Suprapubic skin (tissue), 4 donors: ENCODE data around the gene GLP2R. TPM values are rescaled to one million over a fixed set of nuclear protein-coding genes. Genes with fewer than 3 reads are reported as not detected.

Experiments used
- DNase-seq, 2 donors: peaks; one replicate each; pipeline ENCODE4 v3.0.0-alpha.2; 2019; ENCODE audit warnings: low spot score in 2 of 2
- H3K27ac ChIP-seq: fragments of 200-600 bp; sonication (generic); one replicate; pipeline ENCODE4 v1.5.1; 2019
- H3K27me3 ChIP-seq: fragments of 200-600 bp; sonication (generic); one replicate; pipeline ENCODE4 v1.5.1; 2019
- H3K36me3 ChIP-seq: fragments of 200-600 bp; sonication (generic); one replicate; pipeline ENCODE4 v1.5.1; 2019
- H3K4me1 ChIP-seq: fragments of 200-600 bp; sonication (generic); one replicate; pipeline ENCODE4 v1.5.1; 2019
- H3K4me3 ChIP-seq: fragments of 200-600 bp; sonication (generic); one replicate; pipeline ENCODE4 v1.5.1; 2019; ENCODE audit warnings: mild to moderate bottlenecking
- H3K9me3 ChIP-seq: fragments of 200-600 bp; sonication (generic); one replicate; pipeline ENCODE4 v1.5.1; 2019
- EP300 ChIP-seq: sonication (generic); formaldehyde crosslinking; IDR thresholded peaks from one replicate; pipeline ENCODE4 v1.6.1; 2017; ENCODE audit warnings: antibody characterized with exemption
- POLR2A ChIP-seq, 2 donors: fragments of 450-650 bp; IDR thresholded peaks; one replicate each; pipeline ENCODE4 v1.6.1; 2017; ENCODE audit warnings: antibody characterized with exemption in 2 of 2, mild to moderate bottlenecking in 2 of 2, moderate library complexity in 2 of 2
- POLR2AphosphoS5 ChIP-seq, 3 donors: sonication (generic); formaldehyde crosslinking; IDR thresholded peaks; one replicate each; pipeline ENCODE4 v1.6.1; 2017; ENCODE audit warnings: antibody characterized with exemption in 3 of 3
- WGBS: methylation state at CpG from one replicate; pipeline ENCODE4 v1.1.5; 2018; 5-methylcytosine and 5-hydroxymethylcytosine counted together
- total RNA-seq, 4 donors: library from RNA; depleted of rRNA; stranded (reverse); fragments of >200 nt; gene quantifications; one replicate each; pipeline ENCODE4 v1.1.0, GENCODE V29; 2016
- TF ChIP-seq, protein P1 (sequence below), 2 donors: fragments of 200-600 bp in 1 of 2; fragments of 450-650 bp in 1 of 2; sonication (generic) in 1 of 2; IDR thresholded peaks; one replicate each; pipeline ENCODE4 v1.5.1; 2016 to 2019; ENCODE audit warnings: antibody characterized with exemption in 2 of 2, mild to moderate bottlenecking in 1 of 2, moderate library complexity in 1 of 2

GLP2R gene
- total RNA-seq, 4 donors from 2014 or later: 0.40 to 0.76 (median 0.49) TPM; not detected in 1

GRCh38 chr17:9784544-9784943 is 41.2 kb upstream of the GLP2R start:
- WGBS: 95% methylated on average over 2 of the region's 2 CpGs
- Histone ChIP-seq H3K27ac (no peak overlapping the region), H3K4me1 (no peaks in the 10 kb centered on the region), H3K36me3 (no peaks in the 10 kb centered on the region), H3K9me3 (no peaks in the 10 kb centered on the region), H3K27me3 (peaks cover 9% of the 10 kb centered on the region), H3K4me3 (no peak overlapping the region)
- DNase-seq: no peak
- TF ChIP-seq POLR2A (IDR thresholded peaks at IDR 0.05) (no peak), EP300 (no peak), POLR2AphosphoS5 (IDR thresholded peaks at IDR 0.05) (no peak)
- TF ChIP-seq, protein P1, sequence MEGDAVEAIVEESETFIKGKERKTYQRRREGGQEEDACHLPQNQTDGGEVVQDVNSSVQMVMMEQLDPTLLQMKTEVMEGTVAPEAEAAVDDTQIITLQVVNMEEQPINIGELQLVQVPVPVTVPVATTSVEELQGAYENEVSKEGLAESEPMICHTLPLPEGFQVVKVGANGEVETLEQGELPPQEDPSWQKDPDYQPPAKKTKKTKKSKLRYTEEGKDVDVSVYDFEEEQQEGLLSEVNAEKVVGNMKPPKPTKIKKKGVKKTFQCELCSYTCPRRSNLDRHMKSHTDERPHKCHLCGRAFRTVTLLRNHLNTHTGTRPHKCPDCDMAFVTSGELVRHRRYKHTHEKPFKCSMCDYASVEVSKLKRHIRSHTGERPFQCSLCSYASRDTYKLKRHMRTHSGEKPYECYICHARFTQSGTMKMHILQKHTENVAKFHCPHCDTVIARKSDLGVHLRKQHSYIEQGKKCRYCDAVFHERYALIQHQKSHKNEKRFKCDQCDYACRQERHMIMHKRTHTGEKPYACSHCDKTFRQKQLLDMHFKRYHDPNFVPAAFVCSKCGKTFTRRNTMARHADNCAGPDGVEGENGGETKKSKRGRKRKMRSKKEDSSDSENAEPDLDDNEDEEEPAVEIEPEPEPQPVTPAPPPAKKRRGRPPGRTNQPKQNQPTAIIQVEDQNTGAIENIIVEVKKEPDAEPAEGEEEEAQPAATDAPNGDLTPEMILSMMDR (IDR thresholded peaks at IDR 0.05): no peak

DNA sequence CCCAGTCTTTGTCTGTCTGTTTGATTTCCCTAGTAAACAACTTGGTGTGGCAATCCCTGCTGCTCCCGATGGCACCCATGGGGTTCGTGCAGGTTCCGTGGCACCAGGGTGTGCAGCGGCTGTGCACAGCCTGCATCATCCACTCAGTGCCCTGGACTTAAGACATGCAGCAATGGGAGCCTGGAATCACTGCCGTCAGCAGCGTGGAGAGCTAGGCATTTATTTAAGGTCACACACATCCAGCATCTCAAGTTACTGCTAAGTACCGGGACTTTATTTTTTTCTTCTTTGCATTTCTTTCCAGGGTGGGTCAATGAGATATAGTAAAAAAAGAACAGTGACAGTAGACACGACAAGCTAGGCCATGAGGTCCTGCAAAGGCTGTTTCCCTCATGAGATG is 37.1 kb upstream of the GLP2R start:
- WGBS: 92% methylated on average over 8 of the region's 8 CpGs
- Histone ChIP-seq H3K9me3 (no peaks in the 10 kb centered on the region), H3K27me3 (no peaks in the 10 kb centered on the region), H3K4me1 (no peaks in the 10 kb centered on the region), H3K4me3 (no peak overlapping the region), H3K36me3 (no peaks in the 10 kb centered on the region), H3K27ac (no peak overlapping the region)
- TF ChIP-seq, protein P1 (IDR thresholded peaks at IDR 0.05): no peak
- TF ChIP-seq POLR2A (IDR thresholded peaks at IDR 0.05) (no peak), POLR2AphosphoS5 (IDR thresholded peaks at IDR 0.05) (no peak), EP300 (no peak)
- DNase-seq: no peak

DNA sequence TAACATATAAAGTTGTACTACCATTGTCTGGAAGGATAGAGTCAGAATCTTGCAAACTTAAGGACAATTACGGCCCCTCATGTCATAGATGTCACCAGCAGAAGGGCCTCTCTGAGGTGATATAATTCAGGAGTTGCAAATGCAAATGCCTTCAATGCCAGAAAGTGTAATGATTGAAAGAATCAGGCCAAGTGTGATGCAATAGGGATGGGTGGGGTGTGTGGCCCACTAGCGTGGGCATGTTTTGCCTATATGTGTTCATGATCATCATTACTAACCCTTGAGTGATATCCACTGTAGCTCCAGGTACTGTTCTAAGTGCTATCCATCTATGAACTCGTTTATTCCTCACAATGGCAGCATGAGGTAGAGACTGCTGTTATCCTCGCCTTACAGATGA is 35.4 kb upstream of the GLP2R start:
- H3K4me3 ChIP-seq: no peak overlapping the region
- no peaks in the 10 kb centered on the region for H3K36me3 ChIP-seq
- no peaks in the 10 kb centered on the region for H3K9me3 ChIP-seq
- H3K27ac ChIP-seq: no peak overlapping the region
- H3K4me1 ChIP-seq: no peaks in the 10 kb centered on the region
- TF ChIP-seq, protein P1 (IDR thresholded peaks at IDR 0.05): no peak
- no peak for TF ChIP-seq EP300
- TF ChIP-seq POLR2AphosphoS5 (IDR thresholded peaks at IDR 0.05): no peak
- no peak for TF ChIP-seq POLR2A (IDR thresholded peaks at IDR 0.05)
- 82% methylated on average over 4 of the region's 4 CpGs for WGBS
- DNase-seq: no peak
- H3K27me3 ChIP-seq: no peaks in the 10 kb centered on the region

GRCh38 chr17:9790889-9791876 is 34.5 kb upstream of the GLP2R start, which contains the start of gene DHRS7C:
Gene DHRS7C (minus strand): TSS chr17:9791592. CDS start chr17:9791284, 308 bp downstream.
- Histone ChIP-seq H3K27ac (no peak within 1 kb of the TSS), H3K4me3 (no peak within 1 kb of the TSS), H3K4me1 (no peaks in the 10 kb centered on the region), H3K9me3 (no peaks in the 10 kb centered on the region), H3K36me3 (no peaks in the 10 kb centered on the region), H3K27me3 (no peaks in the 10 kb centered on the region)
- DNase-seq: no peak
- TF ChIP-seq POLR2A (IDR thresholded peaks at IDR 0.05) (no peak), POLR2AphosphoS5 (IDR thresholded peaks at IDR 0.05) (no peak), EP300 (no peak)
- TF ChIP-seq, protein P1 (IDR thresholded peaks at IDR 0.05): no peak
- WGBS: 74% methylated on average over 15 of the region's 15 CpGs

- Histone ChIP-seq H3K9me3 (no peaks in the 10 kb centered on the region), H3K4me3 (no peak overlapping the region), H3K27me3 (no peaks in the 10 kb centered on the region), H3K36me3 (no peaks in the 10 kb centered on the region), H3K27ac (no peak overlapping the region), H3K4me1 (no peaks in the 10 kb centered on the region)
- TF ChIP-seq POLR2AphosphoS5 (IDR thresholded peaks at IDR 0.05) (no peak), EP300 (no peak), POLR2A (IDR thresholded peaks at IDR 0.05) (no peak)
- TF ChIP-seq, protein P1 (IDR thresholded peaks at IDR 0.05): no peak
- DNase-seq: no peak
- WGBS: 78% methylated on average over 15 of the region's 15 CpGs
These were observed 33.4 kb upstream of the GLP2R start for GRCh38 chr17:9792181-9792840.
